Measurements from ENCODE around the gene OR51B5. TPM values are rescaled to one million over a fixed set of nuclear protein-coding genes. Genes with fewer than 3 reads are reported as not detected.
"Not testable (repeated sequence)": the region's sequence is repeated elsewhere in the genome, so short reads cannot be mapped to it uniquely, and the experiment has no call there.

OR51B5 gene
- total and polyA plus RNA-seq, 2 experiments from 2014 or later, result not detected

- TF ChIP-seq ZNF462 (CRISPR knock-in tag; IDR thresholded peaks at IDR 0.05) (no peak), POLR2AphosphoS5 (IDR thresholded peaks at IDR 0.05; ENCODE audit: low read depth) (no peak), STAT1 (IDR thresholded peaks at IDR 0.05; ENCODE audit: unreplicated experiment) (no peak), JUNB (IDR thresholded peaks at IDR 0.05; ENCODE audit: unreplicated experiment) (no peak), EZH2phosphoT487 (IDR thresholded peaks at IDR 0.05; ENCODE audit: unreplicated experiment) (no peak)
These were observed 3.5 kb downstream of the OR51B5 start (continued) for GRCh38 chr11:5339771-5340322.

- H3K27me3 Mint-ChIP-seq (ENCODE audit: insufficient read depth, low read depth, poor library complexity); H3K9me3 Mint-ChIP-seq; ATAC-seq: not testable (repeated sequence)
These were observed 6.1 kb downstream of the OR51B5 start for GRCh38 chr11:5337253-5337652.

More at GRCh38 chr11:5337253-5337652, 6.1 kb downstream of the OR51B5 start:
- not testable (repeated sequence) for H4K20me1 ChIP-seq (replicated peaks; ENCODE audit: insufficient read depth); H3K27me3 ChIP-seq (ENCODE audit: insufficient read depth); H3K9me2 ChIP-seq (ENCODE audit: insufficient read depth); H3K4me1 ChIP-seq (ENCODE audit: insufficient read depth); DNase-seq (ENCODE audit: low spot score); H3F3A ChIP-seq (replicated peaks; ENCODE audit: low read depth); H3K79me2 ChIP-seq (replicated peaks; ENCODE audit: insufficient read depth); H3K4me3 Mint-ChIP-seq; H2AFZ ChIP-seq; H3K27ac ChIP-seq (ENCODE audit: low read depth); H3K27ac Mint-ChIP-seq; H3K36me3 Mint-ChIP-seq (ENCODE audit: low read depth); H3K4me3 ChIP-seq; H3K36me3 ChIP-seq (ENCODE audit: insufficient read depth); H3K4me1 Mint-ChIP-seq; H3K4me2 ChIP-seq
